Panc1 (cell line): ENCODE results near the gene CHST15. TPM values are rescaled to one million over a fixed set of nuclear protein-coding genes. Genes with fewer than 3 reads are reported as not detected.

Experiments used
- ATAC-seq: fragments of 200-7000 bp; cut with Tn5 transposase; 2 replicates; pipeline ENCODE4 v1.9.1; 2020; ENCODE audit warnings: mild to moderate bottlenecking, moderate library complexity
- BruUV-seq: library from RNA; stranded (reverse); fragments of 400-500 nt; replicated peaks from 2 replicates; lab custom pipeline; 2021; lab: Mats Ljungman, UMichigan
- CTCF ChIA-PET: fragments of 300-600 bp; sonication (Branson Sonifier 250); formaldehyde crosslinking; loops from one replicate; lab custom pipeline; 2022; ENCODE audit warnings: antibody characterized with exemption; lab: Charles Lee
- POLR2A ChIA-PET: fragments of 300-600 bp; sonication (Branson Sonifier 250); formaldehyde crosslinking; loops from one replicate; lab custom pipeline; 2022; ENCODE audit warnings: antibody characterized with exemption; lab: Charles Lee
- DNase-seq: peaks from one replicate; pipeline ENCODE4 v3.0.0-alpha.2; 2010; ENCODE audit warnings: low read depth, low spot score
- H3K27ac ChIP-seq: 2 replicates; pipeline ENCODE4 v1.5.1; 2011; ENCODE audit warnings: mild to moderate bottlenecking, low read length, inconsistent platforms
- H3K27me3 ChIP-seq: fragments of 200-500 bp; sonication (Bioruptor generic); 2 replicates; pipeline ENCODE4 v1.6.0; 2014; ENCODE audit warnings: low read length, inconsistent platforms; ENCODE audit not compliant: control insufficient read depth, insufficient read depth
- H3K36me3 ChIP-seq: fragments of 200-500 bp; sonication (Bioruptor generic); 2 replicates; pipeline ENCODE4 v1.5.1; 2014; ENCODE audit warnings: inconsistent platforms, mild to moderate bottlenecking, low read length, moderate library complexity; ENCODE audit not compliant: control insufficient read depth, insufficient read depth
- H3K4me1 ChIP-seq: 2 replicates; pipeline ENCODE4 v1.5.1; 2011; ENCODE audit warnings: inconsistent platforms, mild to moderate bottlenecking, low read length, moderate library complexity; ENCODE audit not compliant: control insufficient read depth, insufficient read depth
- H3K4me3 ChIP-seq, 2 experiments: 2 replicates each; pipeline ENCODE4 v1.5.1; 2011 to 2012; ENCODE audit warnings: low read depth in 2 of 2, low read length in 2 of 2, mild to moderate bottlenecking in 2 of 2, inconsistent platforms in 1 of 2, moderate library complexity in 1 of 2
- H3K9me3 ChIP-seq: fragments of 200-500 bp; sonication (Bioruptor generic); 2 replicates; pipeline ENCODE4 v1.5.1; 2014; ENCODE audit warnings: low read depth, mild to moderate bottlenecking, inconsistent platforms, low read length, moderate library complexity; ENCODE audit not compliant: control insufficient read depth, insufficient read depth
- CTCF ChIP-seq: fragments of 450-650 bp; IDR thresholded peaks from 2 replicates; pipeline ENCODE4 v1.5.1; 2017; ENCODE audit warnings: mild to moderate bottlenecking
- POLR2AphosphoS5 ChIP-seq: IDR thresholded peaks from 2 replicates; pipeline ENCODE4 v1.6.1; 2012; ENCODE audit warnings: mild to moderate bottlenecking, low read depth, low read length, moderate library complexity
- REST ChIP-seq, 2 experiments: IDR thresholded peaks; 2 replicates each; pipeline ENCODE4 v1.6.1; 2011 to 2012; ENCODE audit warnings: low read depth in 2 of 2, control low read depth in 1 of 2, low read length in 1 of 2, mild to moderate bottlenecking in 1 of 2, moderate library complexity in 1 of 2; ENCODE audit not compliant: insufficient read depth in 1 of 2
- SIN3A ChIP-seq: IDR thresholded peaks from 2 replicates; pipeline ENCODE4 v1.6.1; 2012; ENCODE audit warnings: low read depth, mild to moderate bottlenecking, low read length, moderate library complexity, borderline replicate concordance; ENCODE audit not compliant: insufficient read depth
- TCF7L2 ChIP-seq: IDR thresholded peaks from 2 replicates; pipeline ENCODE4 v1.6.1; 2011; ENCODE audit warnings: mild to moderate bottlenecking, low read depth, low read length, inconsistent platforms
- in situ Hi-C: cut with HindIII; loops from 2 replicates; pipeline ENCODE4 v1.10.0; 2016; ENCODE audit warnings: low sequenced_read_pairs, low pct_unique_long_range_greater_than_20kb
- intact Hi-C: fragments of 100-400 bp; cut with micrococcal nuclease; formaldehyde crosslinking; loops from one replicate; pipeline ENCODE4 v1.10.0; 2022; ENCODE audit not compliant: unreplicated experiment
- total RNA-seq: library from RNA; stranded (reverse); gene quantifications from one replicate; pipeline ENCODE4 v1.2.1, GENCODE V29; 2021; ENCODE audit not compliant: unreplicated experiment

The CHST15 gene
- total RNA-seq, 1 experiment from 2014 or later, result 33.2 TPM

- POLR2A ChIA-PET, result interaction anchor here (0.5 kb wide), 1 partner anchor 458 kb away, joined by 4 read pairs; the partner anchor contains the start of gene LHPP
- ATAC-seq (no peak), DNase-seq (no peak)
- TF ChIP-seq SIN3A (no peak), CTCF (no peak), TCF7L2 (no peak), REST (IDR thresholded peaks at IDR 0.05; ENCODE audit: insufficient read depth in 1 of 2, low read depth in 2 of 2, low read length in 1 of 2) (no peak), POLR2AphosphoS5 (no peak)
- CTCF ChIA-PET, result interaction anchor here (1.2 kb wide), 1 partner anchor 9 kb away, joined by 4 read pairs; no protein-coding TSS in a partner anchor
- Histone ChIP-seq H3K9me3 (no peaks in the 10 kb centered on the region), H3K4me3 (no peak overlapping the region), H3K4me1 (no peaks in the 10 kb centered on the region), H3K27me3 (no peaks in the 10 kb centered on the region), H3K36me3 (no peaks in the 10 kb centered on the region), H3K27ac (no peak overlapping the region)
- in situ Hi-C loops (no loop called here), intact Hi-C loops (no loop called here)
- BruUV-seq, result no TSS peak
Observed at GRCh38 chr10:124003481-124003870, 89.9 kb downstream of the CHST15 start.

- intact Hi-C loops (no loop called here), in situ Hi-C loops (no loop called here)
- CTCF ChIA-PET, result interaction anchor here (1.2 kb wide), 1 partner anchor 8 kb away, joined by 4 read pairs; no protein-coding TSS in a partner anchor
- no peak for ATAC-seq
- no TSS peak for BruUV-seq
- no peak for TF ChIP-seq CTCF
- no peak for TF ChIP-seq POLR2AphosphoS5
- TF ChIP-seq TCF7L2, result no peak
- no peak for TF ChIP-seq SIN3A
- TF ChIP-seq REST (IDR thresholded peaks at IDR 0.05; ENCODE audit: insufficient read depth in 1 of 2, low read depth in 2 of 2, low read length in 1 of 2), result no peak
- Histone ChIP-seq H3K4me1 (no peaks in the 10 kb centered on the region), H3K36me3 (no peaks in the 10 kb centered on the region), H3K4me3 (no peak overlapping the region), H3K27me3 (no peaks in the 10 kb centered on the region), H3K9me3 (no peaks in the 10 kb centered on the region), H3K27ac (no peak overlapping the region)
- POLR2A ChIA-PET, result no interaction called here
- no peak for DNase-seq
Observed at GRCh38 chr10:124003070-124003419, 90.4 kb downstream of the CHST15 start.
